Loucy (cell line): ENCODE results near the gene SSH2.

Source experiments
- EZH2phosphoT487 ChIP-seq: fragments of 200-600 bp; IDR thresholded peaks from 2 replicates; pipeline ENCODE4 v1.6.1; 2018; ENCODE audit warnings: antibody characterized with exemption, mild to moderate bottlenecking, moderate library complexity, borderline replicate concordance
- TF ChIP-seq, protein P1 (sequence below): fragments of 200-600 bp; sonication (generic); conservative IDR thresholded peaks from 2 replicates; pipeline ENCODE4 v1.5.1; 2014; ENCODE audit warnings: mild to moderate bottlenecking, antibody characterized with exemption, low read length

DNA sequence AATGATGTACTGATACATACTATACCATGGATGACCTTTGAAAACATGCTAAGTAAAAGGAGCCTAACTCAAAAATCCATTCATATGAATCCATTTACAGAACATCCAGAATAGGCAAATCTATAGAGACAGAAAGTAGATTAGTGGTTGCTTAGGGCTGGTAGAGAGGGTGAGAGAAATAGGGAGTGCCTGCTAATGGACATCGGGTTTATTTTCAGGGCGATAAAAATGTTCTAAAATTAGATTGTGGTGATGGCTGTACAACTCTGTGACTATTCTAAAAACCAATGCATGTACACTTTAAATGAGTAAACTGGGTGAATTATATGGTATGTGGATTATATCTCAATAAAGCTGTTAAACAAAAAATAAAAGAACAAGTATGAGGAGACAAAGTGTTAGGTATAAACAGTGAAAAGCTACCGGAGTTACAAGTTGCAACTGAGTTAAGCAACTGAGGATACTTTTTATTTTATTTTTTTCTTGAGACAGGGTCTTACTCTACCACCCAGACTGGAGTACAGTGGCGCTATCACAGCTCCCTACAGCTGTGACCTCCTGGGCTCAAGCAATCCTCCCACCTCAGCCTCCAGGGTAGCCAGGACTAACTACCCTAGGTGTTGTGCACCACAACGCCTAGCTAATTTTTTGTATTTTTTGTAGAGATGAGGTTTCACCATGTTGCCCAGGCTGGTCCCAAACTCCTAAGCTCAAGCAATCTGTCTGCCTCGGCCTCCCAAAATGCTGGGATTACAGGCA is 231.8 kb downstream of the SSH2 start:
- TF ChIP-seq, protein P1, sequence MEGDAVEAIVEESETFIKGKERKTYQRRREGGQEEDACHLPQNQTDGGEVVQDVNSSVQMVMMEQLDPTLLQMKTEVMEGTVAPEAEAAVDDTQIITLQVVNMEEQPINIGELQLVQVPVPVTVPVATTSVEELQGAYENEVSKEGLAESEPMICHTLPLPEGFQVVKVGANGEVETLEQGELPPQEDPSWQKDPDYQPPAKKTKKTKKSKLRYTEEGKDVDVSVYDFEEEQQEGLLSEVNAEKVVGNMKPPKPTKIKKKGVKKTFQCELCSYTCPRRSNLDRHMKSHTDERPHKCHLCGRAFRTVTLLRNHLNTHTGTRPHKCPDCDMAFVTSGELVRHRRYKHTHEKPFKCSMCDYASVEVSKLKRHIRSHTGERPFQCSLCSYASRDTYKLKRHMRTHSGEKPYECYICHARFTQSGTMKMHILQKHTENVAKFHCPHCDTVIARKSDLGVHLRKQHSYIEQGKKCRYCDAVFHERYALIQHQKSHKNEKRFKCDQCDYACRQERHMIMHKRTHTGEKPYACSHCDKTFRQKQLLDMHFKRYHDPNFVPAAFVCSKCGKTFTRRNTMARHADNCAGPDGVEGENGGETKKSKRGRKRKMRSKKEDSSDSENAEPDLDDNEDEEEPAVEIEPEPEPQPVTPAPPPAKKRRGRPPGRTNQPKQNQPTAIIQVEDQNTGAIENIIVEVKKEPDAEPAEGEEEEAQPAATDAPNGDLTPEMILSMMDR, result no peak
- no peak for TF ChIP-seq EZH2phosphoT487
